Kasumi-1 (cell line): ENCODE measurements around the gene SLC25A47.

Experiments
- DNase-seq, 2 experiments: peaks; one replicate each; lab custom pipeline; 2025; lab: John Stamatoyannopoulos, UW

Gene SLC25A47

DNA sequence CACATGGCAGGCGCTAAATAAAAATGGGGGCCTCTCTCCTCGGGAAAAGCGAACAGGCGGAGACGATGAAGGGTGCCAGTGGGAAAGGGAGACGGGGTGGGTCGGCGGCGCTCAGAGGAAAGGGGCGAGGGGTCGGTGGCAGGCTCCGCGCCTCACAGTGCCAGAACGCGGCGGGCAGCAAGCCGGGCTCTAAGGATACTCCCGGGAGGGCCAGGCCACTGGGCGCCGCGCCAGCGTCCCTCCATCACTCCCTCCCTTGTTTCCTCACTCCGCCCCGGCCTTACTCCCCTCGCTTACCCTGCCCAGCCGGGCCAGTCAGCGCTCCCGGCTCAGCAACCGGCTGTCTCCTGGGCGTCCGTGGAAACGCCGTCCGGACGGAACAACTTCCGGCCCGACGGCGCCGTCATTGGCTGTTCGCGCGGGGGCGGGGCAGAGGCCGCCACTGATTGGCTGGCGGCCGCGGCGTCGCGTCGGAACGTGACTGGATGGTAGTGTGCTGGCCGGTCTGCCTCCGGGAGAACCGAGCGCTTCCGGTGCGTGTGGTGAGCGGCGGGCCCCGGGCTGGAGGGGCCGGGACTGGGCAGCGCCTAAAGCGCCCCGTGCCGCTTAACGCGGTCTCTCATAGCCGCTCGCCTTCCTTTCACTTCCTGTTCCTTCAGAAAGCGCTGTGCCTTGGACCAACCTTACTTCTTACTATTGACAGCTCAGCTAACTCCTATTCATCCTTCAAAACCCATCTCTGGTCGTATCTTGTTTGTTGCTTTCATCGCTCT, 53.0 kb downstream of the SLC25A47 start, which contains the start of gene WDR25:
Gene WDR25, plus strand, starts transcription at position 523 of the 773 bp plus-strand sequence.
- peak; percentile 92 for DNase-seq

DNA sequence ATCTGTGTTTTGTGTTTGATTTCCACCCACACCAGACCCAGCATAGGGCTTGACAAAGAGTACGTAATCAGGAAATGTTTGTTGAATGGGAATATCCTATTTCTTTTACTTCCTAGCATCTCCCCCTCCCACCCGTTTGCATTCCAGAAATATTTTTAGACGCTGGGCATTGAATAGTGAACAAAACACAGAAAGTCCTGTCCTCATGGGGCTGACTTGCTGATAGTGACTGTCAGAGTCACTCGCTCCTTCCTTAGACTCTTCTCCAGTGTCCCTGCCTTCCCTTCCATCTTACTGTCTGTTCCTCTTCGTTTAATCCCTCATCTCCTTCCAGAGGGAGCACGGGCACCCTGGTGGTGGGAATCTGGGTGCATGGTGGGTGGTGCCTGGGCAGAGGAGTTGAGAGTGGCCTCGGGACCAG, 53.6 kb downstream of the SLC25A47 start:
- DNase-seq, result peak; percentile 27 to 39
